ENCODE results near the gene NR1I2.

Gene NR1I2

DNA sequence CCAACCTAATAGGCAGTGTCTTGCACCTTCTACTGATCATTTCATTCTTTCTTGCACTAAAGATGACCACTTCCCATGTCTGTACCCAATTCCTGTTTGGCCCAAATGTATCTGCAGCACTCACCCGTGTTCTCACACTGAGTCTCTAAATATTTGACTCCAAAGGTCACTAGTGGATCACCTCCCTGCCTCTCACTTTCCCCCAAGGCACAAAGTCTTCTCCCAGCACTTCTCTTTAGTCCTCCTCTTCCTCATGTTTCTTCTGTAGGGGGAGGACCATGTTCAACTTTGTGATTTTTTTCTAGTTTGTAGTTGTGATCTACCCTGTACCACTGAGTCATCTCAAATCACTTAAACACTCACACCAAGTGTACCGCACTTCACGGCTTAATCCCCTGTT lies 13.9 kb downstream of the NR1I2 start:
- H3K4me3 ChIP-seq (ENCODE audit: low read length in 2 of 2) = peak overlapping the region in 1 of 2 donors; percentile 14
- H3K36me3 ChIP-seq (ENCODE audit: control insufficient read depth in 2 of 2, insufficient read depth in 2 of 2, low read length in 2 of 2) = peaks cover 0 to 7% of the 10 kb centered on the region in 2 donors
- no peaks in the 10 kb centered on the region for H3K27me3 ChIP-seq (ENCODE audit: control insufficient read depth in 2 of 2, insufficient read depth in 2 of 2, low read length in 2 of 2)
- H3K4me1 ChIP-seq (ENCODE audit: control insufficient read depth in 2 of 2, insufficient read depth in 2 of 2, low read length in 2 of 2) = peaks cover 8 to 16% of the 10 kb centered on the region in 2 donors
- H3K9ac ChIP-seq (ENCODE audit: low read depth in 1 of 2, low read length in 2 of 2) = no peak overlapping the region
- H3K27ac ChIP-seq (ENCODE audit: low read depth in 2 of 2, low read length in 2 of 2) = peak overlapping the region; percentile 52 to 76
- H3K9me3 ChIP-seq (ENCODE audit: control insufficient read depth in 2 of 2, low read length in 2 of 2) = no peaks in the 10 kb centered on the region

DNA sequence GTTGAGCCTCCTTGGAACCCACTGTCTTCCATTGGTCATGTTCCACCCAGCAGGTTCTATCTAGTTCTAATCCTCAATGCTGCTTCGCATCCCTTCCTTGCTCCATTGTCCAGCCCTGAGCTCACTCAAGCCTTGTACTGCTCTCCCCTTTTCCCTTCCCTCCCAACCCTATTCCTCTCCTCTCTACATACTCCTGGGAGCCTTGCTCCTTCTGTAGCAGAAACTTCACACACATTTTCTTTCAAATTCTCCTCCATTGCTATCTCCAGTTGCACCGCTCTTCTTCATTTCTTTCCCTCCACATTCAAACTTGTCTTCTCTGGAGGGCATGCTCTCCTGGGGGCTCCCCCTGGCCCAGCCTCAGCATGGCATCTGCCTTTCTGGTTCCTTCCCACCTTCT lies 14.5 kb downstream of the NR1I2 start:
- Histone ChIP-seq H3K27ac (ENCODE audit: low read depth in 2 of 2, low read length in 2 of 2) (no peak overlapping the region), H3K9me3 (ENCODE audit: control insufficient read depth in 2 of 2, low read length in 2 of 2) (no peaks in the 10 kb centered on the region)

DNA sequence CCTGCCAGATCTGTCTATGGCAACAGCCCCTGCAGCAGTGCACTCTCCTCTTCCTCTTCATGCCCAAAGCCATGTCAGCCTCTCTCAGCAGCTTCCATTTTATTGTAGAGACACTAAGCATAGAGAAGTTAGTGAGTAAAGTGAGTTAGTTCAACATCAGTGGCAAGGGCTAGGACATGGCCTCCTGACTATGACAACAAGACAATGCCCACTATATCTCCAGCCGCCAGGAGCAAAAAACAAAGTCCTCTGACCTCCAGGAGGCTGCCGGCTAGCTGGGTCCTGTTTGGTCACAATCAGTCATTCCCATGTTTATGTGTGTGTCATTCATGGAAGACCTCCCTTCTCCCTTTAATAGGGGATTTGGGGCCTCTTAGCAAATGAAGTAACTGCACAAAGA lies 14.9 kb downstream of the NR1I2 start:
- no peaks in the 10 kb centered on the region for H3K27me3 ChIP-seq (ENCODE audit: control insufficient read depth in 2 of 2, insufficient read depth in 2 of 2, low read length in 2 of 2)
- no peak overlapping the region for H3K4me3 ChIP-seq (ENCODE audit: low read length in 2 of 2)
- H3K27ac ChIP-seq (ENCODE audit: low read depth in 2 of 2, low read length in 2 of 2) = no peak overlapping the region
- H3K4me1 ChIP-seq (ENCODE audit: control insufficient read depth in 2 of 2, insufficient read depth in 2 of 2, low read length in 2 of 2) = peaks cover 8 to 16% of the 10 kb centered on the region in 2 donors
- H3K9me3 ChIP-seq (ENCODE audit: control insufficient read depth in 2 of 2, low read length in 2 of 2) = no peaks in the 10 kb centered on the region
- peaks cover 0 to 7% of the 10 kb centered on the region in 2 donors for H3K36me3 ChIP-seq (ENCODE audit: control insufficient read depth in 2 of 2, insufficient read depth in 2 of 2, low read length in 2 of 2)
- H3K9ac ChIP-seq (ENCODE audit: low read depth in 1 of 2, low read length in 2 of 2) = no peak overlapping the region

More for the DNA sequence above, 14.5 kb downstream of the NR1I2 start:
- Histone ChIP-seq H3K4me3 (ENCODE audit: low read length in 2 of 2) (no peak overlapping the region), H3K27me3 (ENCODE audit: control insufficient read depth in 2 of 2, insufficient read depth in 2 of 2, low read length in 2 of 2) (no peaks in the 10 kb centered on the region), H3K4me1 (ENCODE audit: control insufficient read depth in 2 of 2, insufficient read depth in 2 of 2, low read length in 2 of 2) (peaks cover 8 to 16% of the 10 kb centered on the region in 2 donors), H3K9ac (ENCODE audit: low read depth in 1 of 2, low read length in 2 of 2) (no peak overlapping the region), H3K36me3 (ENCODE audit: control insufficient read depth in 2 of 2, insufficient read depth in 2 of 2, low read length in 2 of 2) (peaks cover 0 to 7% of the 10 kb centered on the region in 2 donors)

DNA sequence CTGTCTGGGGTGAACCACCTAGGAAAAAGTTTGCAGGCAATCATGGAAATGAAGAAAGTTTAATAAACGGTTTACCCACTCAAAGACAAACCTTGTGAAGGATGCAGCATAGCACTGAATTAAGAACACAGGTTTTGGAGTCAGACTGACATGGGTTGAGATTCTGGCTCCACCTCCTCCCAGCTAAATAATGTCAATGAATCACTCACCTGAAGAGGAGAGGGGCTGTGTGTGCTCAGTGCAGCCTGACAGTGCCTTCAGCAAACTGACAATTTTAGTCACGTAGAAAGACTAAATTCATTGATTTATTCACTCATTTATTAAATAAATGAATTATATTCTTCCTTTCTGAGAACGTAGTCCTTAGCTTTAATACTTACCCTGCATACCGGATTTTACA lies 18.9 kb downstream of the NR1I2 start:
- no peaks in the 10 kb centered on the region for H3K9me3 ChIP-seq (ENCODE audit: control insufficient read depth in 2 of 2, low read length in 2 of 2)
- H3K27ac ChIP-seq (ENCODE audit: low read depth in 2 of 2, low read length in 2 of 2) = no peak overlapping the region
- H3K27me3 ChIP-seq (ENCODE audit: control insufficient read depth in 2 of 2, insufficient read depth in 2 of 2, low read length in 2 of 2) = no peaks in the 10 kb centered on the region
- peaks cover 1 to 7% of the 10 kb centered on the region in 2 donors for H3K4me1 ChIP-seq (ENCODE audit: control insufficient read depth in 2 of 2, insufficient read depth in 2 of 2, low read length in 2 of 2)
- no peaks in the 10 kb centered on the region for H3K36me3 ChIP-seq (ENCODE audit: control insufficient read depth in 2 of 2, insufficient read depth in 2 of 2, low read length in 2 of 2)
- no peak overlapping the region for H3K4me3 ChIP-seq (ENCODE audit: low read length in 2 of 2)
- H3K9ac ChIP-seq (ENCODE audit: low read depth in 1 of 2, low read length in 2 of 2) = no peak overlapping the region

DNA sequence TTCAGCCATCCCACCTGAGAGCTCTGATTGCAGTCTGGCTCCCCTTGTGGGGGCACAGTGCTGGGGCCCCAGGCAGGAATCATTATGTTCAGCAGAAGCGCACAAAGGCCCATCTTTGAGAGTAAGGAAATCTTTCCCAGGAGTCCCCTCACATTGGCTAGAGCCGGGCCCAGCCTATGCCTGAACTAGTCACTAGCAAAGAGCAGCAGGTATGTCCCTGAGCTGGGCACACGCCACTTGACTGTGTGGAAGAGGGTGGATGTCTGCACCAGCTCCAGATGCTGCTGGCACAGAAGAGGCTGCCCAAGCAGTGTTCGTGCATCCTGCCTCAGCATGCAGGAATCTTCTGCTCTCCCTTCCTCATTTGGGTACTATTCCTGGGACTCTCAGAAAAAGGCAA lies 26.3 kb downstream of the NR1I2 start:
- no peaks in the 10 kb centered on the region for H3K4me1 ChIP-seq (ENCODE audit: control insufficient read depth in 2 of 2, insufficient read depth in 2 of 2, low read length in 2 of 2)
- H3K9ac ChIP-seq (ENCODE audit: low read depth in 1 of 2, low read length in 2 of 2) = no peak overlapping the region
- no peaks in the 10 kb centered on the region for H3K27me3 ChIP-seq (ENCODE audit: control insufficient read depth in 2 of 2, insufficient read depth in 2 of 2, low read length in 2 of 2)
- no peaks in the 10 kb centered on the region for H3K9me3 ChIP-seq (ENCODE audit: control insufficient read depth in 2 of 2, low read length in 2 of 2)
- peaks cover 10 to 14% of the 10 kb centered on the region in 2 donors for H3K36me3 ChIP-seq (ENCODE audit: control insufficient read depth in 2 of 2, insufficient read depth in 2 of 2, low read length in 2 of 2)
- no peak overlapping the region for H3K4me3 ChIP-seq (ENCODE audit: low read length in 2 of 2)
- no peak overlapping the region for H3K27ac ChIP-seq (ENCODE audit: low read depth in 2 of 2, low read length in 2 of 2)

DNA sequence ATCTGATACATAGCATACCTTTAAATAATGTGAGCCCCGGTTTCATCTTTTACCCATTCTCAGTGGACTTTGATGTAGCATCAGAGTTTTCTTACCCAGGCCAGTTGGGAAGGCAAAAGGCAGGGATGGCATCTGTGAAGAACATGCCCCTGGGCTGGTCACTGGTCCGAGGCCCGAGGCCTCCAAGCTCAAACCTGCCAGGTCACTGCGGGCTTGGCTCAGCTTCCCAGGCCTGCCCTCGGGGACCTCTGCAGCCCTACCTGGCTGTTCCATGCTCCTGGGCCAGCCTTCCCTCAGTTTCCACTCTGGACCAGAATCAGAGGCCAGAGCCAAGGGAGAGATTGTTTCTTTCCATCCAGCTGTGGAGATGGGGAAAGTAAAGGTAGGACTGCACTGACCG lies 26.9 kb downstream of the NR1I2 start:
- Histone ChIP-seq H3K4me1 (ENCODE audit: control insufficient read depth in 2 of 2, insufficient read depth in 2 of 2, low read length in 2 of 2) (no peaks in the 10 kb centered on the region), H3K4me3 (ENCODE audit: low read length in 2 of 2) (no peak overlapping the region), H3K27ac (ENCODE audit: low read depth in 2 of 2, low read length in 2 of 2) (no peak overlapping the region), H3K36me3 (ENCODE audit: control insufficient read depth in 2 of 2, insufficient read depth in 2 of 2, low read length in 2 of 2) (peaks cover 10 to 14% of the 10 kb centered on the region in 2 donors), H3K9me3 (ENCODE audit: control insufficient read depth in 2 of 2, low read length in 2 of 2) (no peaks in the 10 kb centered on the region), H3K9ac (ENCODE audit: low read depth in 1 of 2, low read length in 2 of 2) (no peak overlapping the region), H3K27me3 (ENCODE audit: control insufficient read depth in 2 of 2, insufficient read depth in 2 of 2, low read length in 2 of 2) (no peaks in the 10 kb centered on the region)

DNA sequence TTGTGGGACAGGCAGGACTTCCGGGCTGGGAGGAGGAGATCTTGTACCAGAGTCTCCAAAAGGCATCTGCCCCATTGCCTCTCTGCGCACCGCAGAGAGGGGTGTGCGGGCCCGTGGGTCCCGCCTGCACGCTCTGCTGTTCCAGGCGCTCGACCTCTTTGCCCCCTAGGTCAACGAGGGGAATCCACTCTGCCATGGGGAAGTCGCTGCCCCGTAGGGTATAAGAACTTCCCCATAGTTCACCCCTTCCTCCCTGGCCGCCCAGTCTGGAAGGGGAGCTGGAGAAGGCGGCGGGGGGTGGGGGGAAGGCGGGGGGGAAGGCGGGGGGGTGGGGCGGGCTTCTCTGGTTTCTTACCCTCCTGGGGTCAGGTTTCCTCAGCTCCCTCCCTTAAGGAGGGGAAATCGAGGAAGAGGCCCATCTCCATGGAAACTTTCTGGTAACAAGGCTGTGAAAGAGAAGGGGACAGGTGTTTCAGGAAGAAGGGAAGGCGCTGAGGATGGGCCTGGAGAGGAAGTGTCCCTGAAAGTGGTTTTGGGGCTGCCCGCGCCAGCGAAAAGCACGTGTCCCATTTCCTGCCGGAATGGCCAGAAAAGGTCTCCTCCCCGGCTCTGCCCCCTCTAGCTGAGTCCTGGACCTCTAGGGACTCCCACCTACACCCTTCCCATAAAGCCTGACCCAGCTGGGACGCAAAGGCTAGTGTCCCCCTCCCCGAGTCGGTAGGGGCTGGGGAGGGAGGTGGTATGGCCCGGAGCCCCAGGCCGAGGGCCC lies 27.5 kb downstream of the NR1I2 start:
- peak overlapping the region; percentile 57 to 68 for H3K4me3 ChIP-seq (ENCODE audit: low read length in 2 of 2)
- no peaks in the 10 kb centered on the region for H3K9me3 ChIP-seq (ENCODE audit: control insufficient read depth in 2 of 2, low read length in 2 of 2)
- no peak overlapping the region for H3K27ac ChIP-seq (ENCODE audit: low read depth in 2 of 2, low read length in 2 of 2)
- H3K36me3 ChIP-seq (ENCODE audit: control insufficient read depth in 2 of 2, insufficient read depth in 2 of 2, low read length in 2 of 2) = peaks cover 10 to 14% of the 10 kb centered on the region in 2 donors
- no peaks in the 10 kb centered on the region for H3K27me3 ChIP-seq (ENCODE audit: control insufficient read depth in 2 of 2, insufficient read depth in 2 of 2, low read length in 2 of 2)
- no peak overlapping the region for H3K9ac ChIP-seq (ENCODE audit: low read depth in 1 of 2, low read length in 2 of 2)
- H3K4me1 ChIP-seq (ENCODE audit: control insufficient read depth in 2 of 2, insufficient read depth in 2 of 2, low read length in 2 of 2) = no peaks in the 10 kb centered on the region

DNA sequence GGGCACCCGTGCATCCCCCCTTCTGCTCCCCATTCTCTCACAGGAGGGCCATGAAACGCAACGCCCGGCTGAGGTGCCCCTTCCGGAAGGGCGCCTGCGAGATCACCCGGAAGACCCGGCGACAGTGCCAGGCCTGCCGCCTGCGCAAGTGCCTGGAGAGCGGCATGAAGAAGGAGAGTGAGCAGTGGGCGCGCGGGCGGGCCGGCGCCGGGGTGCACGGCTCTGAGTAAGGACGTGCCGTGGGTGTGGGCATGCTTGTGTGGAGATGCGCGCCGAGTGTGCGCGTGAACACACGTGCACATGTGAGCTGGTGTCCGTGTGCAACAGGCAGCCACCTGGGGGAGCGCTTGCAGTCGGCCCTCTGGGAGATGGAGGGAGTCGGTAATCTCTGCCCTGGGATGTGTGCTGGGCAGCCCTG lies 28.1 kb downstream of the NR1I2 start:
- Histone ChIP-seq H3K27me3 (ENCODE audit: control insufficient read depth in 2 of 2, insufficient read depth in 2 of 2, low read length in 2 of 2) (no peaks in the 10 kb centered on the region), H3K9me3 (ENCODE audit: control insufficient read depth in 2 of 2, low read length in 2 of 2) (no peaks in the 10 kb centered on the region), H3K4me3 (ENCODE audit: low read length in 2 of 2) (peak overlapping the region; percentile 57 to 68), H3K4me1 (ENCODE audit: control insufficient read depth in 2 of 2, insufficient read depth in 2 of 2, low read length in 2 of 2) (no peaks in the 10 kb centered on the region), H3K36me3 (ENCODE audit: control insufficient read depth in 2 of 2, insufficient read depth in 2 of 2, low read length in 2 of 2) (peaks cover 10 to 14% of the 10 kb centered on the region in 2 donors), H3K9ac (ENCODE audit: low read depth in 1 of 2, low read length in 2 of 2) (no peak overlapping the region), H3K27ac (ENCODE audit: low read depth in 2 of 2, low read length in 2 of 2) (no peak overlapping the region)

DNA sequence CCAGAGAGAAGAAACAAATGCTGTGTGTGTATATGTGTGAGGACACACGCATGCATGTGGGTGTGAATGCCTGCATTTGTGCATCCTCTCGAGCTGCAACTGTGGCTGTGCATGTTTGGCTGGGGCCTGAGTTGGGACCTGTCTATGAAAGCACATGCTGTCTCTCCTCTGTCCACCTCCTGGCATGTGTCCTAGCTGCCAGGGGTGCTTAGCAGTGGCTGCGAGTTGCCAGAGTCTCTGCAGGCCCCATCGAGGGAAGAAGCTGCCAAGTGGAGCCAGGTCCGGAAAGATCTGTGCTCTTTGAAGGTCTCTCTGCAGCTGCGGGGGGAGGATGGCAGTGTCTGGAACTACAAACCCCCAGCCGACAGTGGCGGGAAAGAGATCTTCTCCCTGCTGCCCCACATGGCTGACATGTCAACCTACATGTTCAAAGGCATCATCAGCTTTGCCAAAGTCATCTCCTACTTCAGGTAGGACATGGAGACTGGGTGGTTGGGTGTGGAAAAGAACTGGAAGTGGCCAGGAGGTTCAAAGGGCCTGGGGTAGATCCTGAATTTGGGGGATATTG lies 30.7 kb downstream of the NR1I2 start:
- Histone ChIP-seq H3K36me3 (ENCODE audit: control insufficient read depth in 2 of 2, insufficient read depth in 2 of 2, low read length in 2 of 2) (peaks cover 10 to 15% of the 10 kb centered on the region in 2 donors), H3K4me3 (ENCODE audit: low read length in 2 of 2) (no peak overlapping the region), H3K9me3 (ENCODE audit: control insufficient read depth in 2 of 2, low read length in 2 of 2) (no peaks in the 10 kb centered on the region), H3K27me3 (ENCODE audit: control insufficient read depth in 2 of 2, insufficient read depth in 2 of 2, low read length in 2 of 2) (no peaks in the 10 kb centered on the region), H3K4me1 (ENCODE audit: control insufficient read depth in 2 of 2, insufficient read depth in 2 of 2, low read length in 2 of 2) (no peaks in the 10 kb centered on the region), H3K9ac (ENCODE audit: low read depth in 1 of 2, low read length in 2 of 2) (no peak overlapping the region), H3K27ac (ENCODE audit: low read depth in 2 of 2, low read length in 2 of 2) (no peak overlapping the region)

DNA sequence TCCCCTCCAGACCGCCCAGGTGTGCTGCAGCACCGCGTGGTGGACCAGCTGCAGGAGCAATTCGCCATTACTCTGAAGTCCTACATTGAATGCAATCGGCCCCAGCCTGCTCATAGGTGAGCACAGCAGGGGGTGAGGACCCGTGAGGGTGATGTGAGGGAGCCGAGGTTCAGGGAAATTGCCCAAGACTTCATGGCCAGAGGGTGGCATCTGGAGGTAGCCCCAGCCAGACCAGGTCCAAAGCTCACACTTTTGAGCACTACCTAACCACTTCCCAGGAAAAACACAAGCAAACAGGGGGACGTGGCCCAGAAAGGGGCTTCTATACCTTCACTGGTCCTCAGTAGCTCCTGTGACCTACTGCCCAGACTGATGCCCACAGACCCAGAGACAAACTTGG lies 33.8 kb downstream of the NR1I2 start:
- Histone ChIP-seq H3K4me3 (ENCODE audit: low read length in 2 of 2) (no peak overlapping the region), H3K9me3 (ENCODE audit: control insufficient read depth in 2 of 2, low read length in 2 of 2) (no peaks in the 10 kb centered on the region), H3K27ac (ENCODE audit: low read depth in 2 of 2, low read length in 2 of 2) (no peak overlapping the region), H3K36me3 (ENCODE audit: control insufficient read depth in 2 of 2, insufficient read depth in 2 of 2, low read length in 2 of 2) (peaks cover 11 to 13% of the 10 kb centered on the region in 2 donors), H3K4me1 (ENCODE audit: control insufficient read depth in 2 of 2, insufficient read depth in 2 of 2, low read length in 2 of 2) (no peaks in the 10 kb centered on the region), H3K27me3 (ENCODE audit: control insufficient read depth in 2 of 2, insufficient read depth in 2 of 2, low read length in 2 of 2) (no peaks in the 10 kb centered on the region), H3K9ac (ENCODE audit: low read depth in 1 of 2, low read length in 2 of 2) (no peak overlapping the region)
